HG03354 (cell line): ENCODE results near the gene SLC24A4.

Experiments used
- ATAC-seq: cut with Tn5 transposase; IDR thresholded peaks from one replicate; pipeline ENCODE4 v1.9.1; 2021; ENCODE audit warnings: mild to moderate bottlenecking; ENCODE audit not compliant: unreplicated experiment, poor library complexity, severe bottlenecking

Gene SLC24A4

DNA sequence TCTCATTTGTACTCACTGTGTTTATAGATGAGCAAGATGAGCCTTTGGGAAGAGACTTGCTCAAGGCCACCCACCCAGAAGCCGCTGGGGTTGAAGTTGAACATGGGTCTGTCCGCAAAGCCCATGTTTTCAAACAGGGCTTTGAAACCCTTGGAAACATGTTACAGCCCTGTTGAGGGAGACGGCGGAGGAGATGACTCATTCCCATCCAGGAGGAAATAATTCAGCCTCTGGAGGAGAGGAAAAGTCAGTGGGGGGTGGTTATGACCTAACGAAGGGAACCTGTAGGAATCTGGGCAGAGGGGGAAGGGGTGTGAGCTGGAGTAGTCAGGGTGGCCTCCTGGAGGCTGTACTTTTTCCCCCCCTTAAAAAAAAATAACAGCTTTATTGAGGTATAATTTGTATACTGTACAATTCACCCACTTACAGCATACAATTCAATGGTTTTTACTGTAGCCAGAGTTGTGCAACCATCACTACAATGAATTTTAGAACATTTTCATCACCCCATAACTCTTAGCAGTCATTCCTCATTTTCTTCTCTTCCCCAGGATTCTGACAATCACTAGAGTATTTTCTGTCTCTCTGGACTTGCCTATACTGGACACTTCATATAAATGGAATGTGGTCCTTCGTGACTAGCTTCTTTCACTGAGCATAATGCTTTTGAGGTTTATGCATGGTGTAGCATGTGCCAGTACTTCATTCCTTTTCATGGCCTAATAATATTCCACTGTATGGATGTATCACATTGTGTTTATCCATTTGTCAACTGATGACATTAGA lies 188.7 kb downstream of the SLC24A4 start:
- no peak for ATAC-seq

DNA sequence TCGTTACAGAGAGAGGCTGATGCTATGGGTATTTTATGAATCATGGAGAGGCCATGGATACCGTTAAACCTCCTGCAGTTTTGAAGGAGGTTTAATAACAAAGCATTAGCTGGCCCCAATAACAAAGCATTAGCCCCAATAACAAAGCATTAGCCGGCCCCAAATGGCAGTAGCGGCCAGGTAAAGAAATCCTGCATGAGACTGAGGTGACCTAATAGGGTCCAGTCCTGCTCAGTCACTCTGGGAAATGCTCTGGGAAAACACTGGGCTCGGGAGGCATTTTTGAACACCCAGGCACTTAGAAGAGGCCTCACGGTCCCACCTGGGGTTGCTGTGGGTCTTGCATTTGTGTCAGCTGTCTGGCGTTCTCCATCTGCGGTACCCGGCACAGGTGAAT lies 189.8 kb downstream of the SLC24A4 start:
- ATAC-seq = no peak

DNA sequence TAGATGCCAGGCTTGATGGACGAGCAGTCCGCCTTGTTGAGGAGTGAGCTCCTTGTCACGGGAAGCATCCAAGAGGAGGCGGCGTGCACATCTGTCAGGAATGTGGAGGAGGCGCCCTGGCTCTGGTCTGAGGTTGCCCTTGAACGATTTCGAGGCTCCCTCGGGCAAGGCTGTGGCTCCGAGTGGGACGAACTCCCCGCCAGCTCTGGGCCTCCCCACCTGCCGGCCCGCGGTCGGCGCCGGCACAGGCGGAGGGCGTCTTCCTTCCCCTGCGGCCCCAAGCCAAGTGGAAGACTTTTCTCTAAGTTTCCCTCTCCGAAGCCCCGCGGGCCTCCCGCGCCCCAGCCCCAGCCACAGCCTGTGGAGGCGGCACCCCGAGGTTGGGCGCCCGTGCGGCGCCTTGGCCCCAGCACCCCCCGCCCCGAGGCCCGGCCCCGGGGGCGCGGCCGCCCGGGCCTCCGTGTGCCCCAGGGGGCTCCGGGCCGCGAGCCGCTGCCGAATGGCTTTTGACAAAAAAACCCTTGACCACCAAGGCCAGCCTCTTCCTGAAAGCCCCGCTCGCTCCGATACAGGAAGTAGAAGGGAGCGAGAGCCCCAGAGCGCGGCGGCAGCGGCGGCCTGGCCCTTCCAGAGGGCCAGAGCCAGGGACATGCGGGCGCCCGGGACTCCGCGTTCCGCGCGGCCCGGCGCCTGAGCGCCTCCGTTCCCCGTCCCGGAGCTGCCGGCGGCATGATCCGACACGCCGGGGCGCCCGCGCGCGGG lies 190.4 kb downstream of the SLC24A4 start, which contains the start of gene RIN3:
Gene RIN3 (plus strand): TSS at position 578 of the 762 bp plus-strand sequence. CDS start 152 bp downstream, at position 730.
- peak; percentile 60 for ATAC-seq

DNA sequence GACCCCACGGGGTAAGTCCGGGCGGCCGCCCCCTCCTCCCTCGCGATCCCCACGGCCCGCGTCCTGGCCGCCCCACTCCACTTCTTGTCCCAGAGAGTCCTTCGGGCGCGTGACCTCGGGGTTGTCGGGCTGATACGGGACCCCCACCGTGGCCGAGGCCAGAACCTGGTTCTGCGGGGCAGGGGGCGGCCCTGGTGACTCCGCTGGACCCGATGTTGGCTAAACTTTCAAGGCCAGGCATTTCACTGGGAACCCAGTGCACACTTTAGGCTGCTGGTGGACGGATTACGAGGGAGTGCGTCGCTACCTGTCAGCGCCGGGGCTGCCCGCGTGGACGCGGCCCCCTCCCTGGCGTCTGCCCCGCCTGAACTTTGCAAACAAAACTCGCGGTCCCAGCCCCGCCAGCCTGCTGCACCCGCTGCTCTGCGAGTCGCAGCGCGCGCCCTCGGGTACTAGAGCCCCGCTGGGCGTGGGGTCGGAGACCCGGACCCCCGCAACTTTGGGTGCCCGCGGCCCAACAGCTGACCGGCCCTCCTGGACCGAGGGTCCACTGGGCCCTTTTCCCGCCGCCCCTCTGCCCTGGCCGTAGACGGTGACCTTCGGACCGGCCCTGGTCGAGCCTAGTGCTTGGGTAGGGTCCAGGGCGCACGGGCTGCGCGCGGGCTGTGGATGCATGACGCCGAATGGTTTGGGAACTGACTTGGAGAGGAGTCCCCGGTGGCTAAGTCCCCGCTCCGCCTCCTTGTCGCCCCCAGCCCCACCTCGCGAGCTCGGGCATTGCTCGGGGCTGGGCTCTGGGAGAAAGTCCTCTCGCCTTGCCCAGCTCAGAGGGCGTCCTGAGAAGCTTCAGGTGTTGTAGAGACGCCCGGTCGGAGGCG lies 191.2 kb downstream of the SLC24A4 start:
- ATAC-seq = peak; percentile 40

DNA sequence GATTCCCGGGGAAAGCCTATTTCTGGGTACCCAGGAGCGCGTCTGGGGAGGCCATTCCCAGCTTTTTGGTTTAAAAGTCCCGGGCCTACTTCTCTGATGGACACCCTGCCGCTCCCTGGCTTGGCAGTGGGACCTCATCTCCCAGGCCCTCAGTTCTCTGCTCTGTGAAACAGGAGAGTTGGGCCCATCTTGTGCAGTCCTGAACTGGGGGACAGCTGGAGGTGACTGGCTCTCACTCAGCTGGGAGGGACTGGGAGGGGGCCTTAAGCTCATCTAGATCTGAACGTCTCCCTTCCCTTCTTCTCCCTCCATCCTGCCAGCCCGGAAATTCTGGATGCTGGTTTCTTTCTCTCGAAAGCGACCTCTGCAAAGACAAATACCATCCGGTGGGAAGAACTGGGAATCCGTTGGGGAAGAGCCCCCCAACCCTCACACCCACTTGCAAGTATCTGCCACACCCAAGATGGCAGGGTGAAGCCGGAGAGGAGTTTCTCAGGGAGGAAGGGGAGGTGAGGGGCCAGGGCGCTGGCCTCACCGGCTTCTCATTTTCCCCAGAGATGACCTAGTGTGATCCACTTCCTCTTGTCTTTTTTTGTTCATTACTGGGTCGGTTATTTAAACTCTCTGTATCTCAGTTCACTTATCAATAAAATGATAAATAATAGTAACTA lies 192.0 kb downstream of the SLC24A4 start:
- ATAC-seq = no peak

DNA sequence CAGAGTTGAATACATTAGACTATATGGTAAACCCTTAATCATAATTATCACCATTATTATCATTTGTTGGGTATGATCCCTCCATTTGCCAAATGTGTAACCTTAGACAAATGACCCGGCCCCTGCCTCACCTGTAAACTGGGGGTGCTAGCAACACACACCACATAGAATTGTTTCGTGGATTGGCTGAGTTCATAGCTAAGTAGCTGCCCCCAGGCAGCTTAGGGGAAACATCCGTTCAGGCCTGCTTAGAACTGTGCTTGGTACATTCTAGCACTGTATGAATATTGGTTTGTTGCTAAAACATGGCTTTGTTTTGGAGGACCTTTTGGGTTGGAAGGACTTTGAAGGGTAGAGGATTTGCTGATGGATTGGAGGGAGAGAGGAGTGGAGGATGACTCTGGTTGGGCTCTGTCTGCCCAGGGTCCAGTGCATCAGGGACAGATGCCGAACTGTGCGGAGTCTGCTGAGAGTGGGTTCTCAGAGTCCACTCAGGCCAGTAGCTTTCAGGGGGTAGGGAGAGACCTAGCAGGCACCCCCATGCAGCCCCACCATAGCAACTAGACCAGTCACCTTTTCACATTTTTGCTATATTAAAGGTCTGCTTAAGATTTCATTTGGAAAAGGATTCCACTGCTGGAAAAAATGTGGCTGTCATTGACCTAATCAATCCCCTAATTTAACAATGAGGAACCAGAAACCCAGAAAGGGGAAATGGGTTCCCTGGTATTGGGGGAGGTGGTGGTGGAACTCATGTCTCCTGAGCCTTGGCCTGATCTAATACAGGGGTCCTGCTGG lies 192.8 kb downstream of the SLC24A4 start:
- no peak for ATAC-seq

DNA sequence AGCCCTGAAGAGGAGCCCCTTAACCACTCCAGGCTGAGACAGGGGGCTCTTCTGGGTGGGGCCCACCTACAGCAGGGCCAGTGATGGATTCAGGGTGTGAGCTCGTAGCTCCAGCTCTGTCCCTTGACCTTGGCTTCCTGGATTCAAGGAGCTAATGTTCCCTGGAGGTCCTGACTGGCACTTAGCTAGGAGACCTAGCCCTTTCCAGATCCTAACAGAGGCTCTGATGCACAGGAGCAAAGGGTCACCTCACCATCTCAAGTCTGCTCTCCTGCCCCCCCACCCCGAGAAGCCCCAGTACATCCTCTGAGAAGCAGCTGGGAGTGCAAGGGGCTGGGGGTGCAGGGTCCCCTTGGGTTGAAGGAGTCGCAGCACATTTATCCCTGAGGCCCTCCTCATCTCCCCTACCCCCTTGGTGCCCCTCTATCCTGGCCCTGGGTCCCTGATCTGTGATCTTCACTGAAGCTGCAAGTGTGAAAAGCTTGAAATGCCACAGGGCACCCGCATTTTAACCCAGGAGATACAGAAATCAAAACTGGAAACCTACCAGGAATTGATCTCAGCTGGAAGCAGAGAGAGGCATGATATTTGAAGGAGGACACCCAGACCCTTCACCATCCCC lies 193.5 kb downstream of the SLC24A4 start:
- ATAC-seq = no peak

DNA sequence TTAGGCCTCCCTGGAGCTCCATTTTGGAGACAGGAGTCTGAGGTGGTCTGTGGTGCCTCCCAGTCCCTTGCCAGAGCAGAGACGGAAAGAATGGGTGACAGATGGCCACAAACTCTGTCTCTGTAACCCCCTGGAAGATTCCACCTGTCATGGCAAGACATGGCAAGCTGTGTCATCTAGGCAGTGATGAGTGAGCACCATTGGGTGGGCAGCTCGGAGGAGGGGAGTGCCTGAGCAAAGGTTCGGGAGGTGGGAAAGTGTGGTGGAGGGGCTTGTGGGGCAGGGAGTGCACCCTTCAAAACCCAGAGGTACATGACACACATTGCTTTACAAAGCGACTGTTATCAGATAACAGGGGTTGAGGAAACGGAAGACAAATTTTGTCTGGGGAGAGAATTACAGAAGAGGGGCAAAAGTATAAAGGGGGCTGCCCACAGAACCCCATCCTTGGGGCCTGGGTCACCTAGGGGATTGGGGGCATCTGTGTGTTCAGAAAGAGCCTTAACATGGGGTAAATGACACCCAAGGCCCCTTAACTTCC lies 194.1 kb downstream of the SLC24A4 start:
- ATAC-seq = no peak

DNA sequence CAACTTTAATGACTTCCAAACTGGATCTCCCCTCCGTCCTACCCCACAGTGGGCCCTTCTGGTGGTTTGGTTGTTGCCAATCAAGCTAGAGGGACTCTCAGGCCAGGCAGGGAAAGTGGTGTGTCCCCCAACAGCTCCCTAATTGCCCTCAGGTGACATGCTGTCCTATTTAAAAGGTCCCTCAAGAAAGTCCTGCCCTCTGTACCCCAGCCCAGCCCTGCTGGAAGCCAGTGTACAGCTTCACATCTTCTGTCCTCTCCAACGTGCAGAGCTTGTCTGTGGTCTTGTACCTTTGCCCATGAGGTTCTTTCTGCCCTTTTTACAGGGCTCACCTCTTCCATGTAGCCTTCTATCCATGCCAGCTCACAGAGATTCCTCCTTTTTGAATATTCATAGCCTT lies 194.8 kb downstream of the SLC24A4 start:
- ATAC-seq = no peak

DNA sequence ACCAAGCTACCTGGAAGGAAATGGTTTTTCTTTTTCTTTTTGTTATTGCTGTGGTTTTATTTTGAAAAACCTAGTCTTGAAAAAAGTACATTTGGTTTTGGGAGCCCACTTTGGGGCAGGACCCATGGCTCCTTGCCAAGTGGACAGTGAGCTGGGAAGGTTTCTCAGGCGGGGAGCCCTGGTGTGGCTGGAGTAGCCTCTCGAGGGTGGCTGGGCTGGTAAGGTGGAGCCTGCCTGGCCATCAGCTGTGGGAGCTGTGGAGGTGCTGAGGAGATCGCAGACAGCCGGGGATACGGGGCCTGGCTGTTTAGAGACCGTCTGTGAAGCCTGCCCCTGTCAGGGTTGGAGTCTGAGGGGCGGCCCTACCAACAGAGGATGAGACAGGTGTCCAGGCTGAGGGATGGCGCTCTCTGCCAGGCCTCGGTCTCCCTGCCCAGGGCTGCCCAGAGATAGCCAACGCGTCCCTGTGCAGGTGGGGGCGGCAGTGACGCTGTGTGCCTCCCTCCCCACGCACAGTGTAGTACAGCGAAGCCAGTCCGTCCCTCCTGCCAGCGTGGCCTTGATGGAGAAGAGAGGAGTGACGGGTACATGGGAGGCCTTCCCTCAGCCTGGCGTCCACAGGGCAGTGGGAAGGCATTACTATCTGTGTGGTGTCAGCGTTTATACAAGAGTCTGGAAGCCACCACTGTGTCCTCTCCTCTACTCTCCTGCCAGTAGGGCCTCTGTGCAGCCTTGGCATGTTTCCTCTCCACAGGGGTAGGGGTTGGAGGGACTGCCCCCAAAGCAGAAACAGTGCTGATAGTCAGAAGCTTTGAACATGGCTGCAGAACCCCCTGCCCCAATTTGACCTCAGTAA lies 196.5 kb downstream of the SLC24A4 start:
- ATAC-seq = no peak

DNA sequence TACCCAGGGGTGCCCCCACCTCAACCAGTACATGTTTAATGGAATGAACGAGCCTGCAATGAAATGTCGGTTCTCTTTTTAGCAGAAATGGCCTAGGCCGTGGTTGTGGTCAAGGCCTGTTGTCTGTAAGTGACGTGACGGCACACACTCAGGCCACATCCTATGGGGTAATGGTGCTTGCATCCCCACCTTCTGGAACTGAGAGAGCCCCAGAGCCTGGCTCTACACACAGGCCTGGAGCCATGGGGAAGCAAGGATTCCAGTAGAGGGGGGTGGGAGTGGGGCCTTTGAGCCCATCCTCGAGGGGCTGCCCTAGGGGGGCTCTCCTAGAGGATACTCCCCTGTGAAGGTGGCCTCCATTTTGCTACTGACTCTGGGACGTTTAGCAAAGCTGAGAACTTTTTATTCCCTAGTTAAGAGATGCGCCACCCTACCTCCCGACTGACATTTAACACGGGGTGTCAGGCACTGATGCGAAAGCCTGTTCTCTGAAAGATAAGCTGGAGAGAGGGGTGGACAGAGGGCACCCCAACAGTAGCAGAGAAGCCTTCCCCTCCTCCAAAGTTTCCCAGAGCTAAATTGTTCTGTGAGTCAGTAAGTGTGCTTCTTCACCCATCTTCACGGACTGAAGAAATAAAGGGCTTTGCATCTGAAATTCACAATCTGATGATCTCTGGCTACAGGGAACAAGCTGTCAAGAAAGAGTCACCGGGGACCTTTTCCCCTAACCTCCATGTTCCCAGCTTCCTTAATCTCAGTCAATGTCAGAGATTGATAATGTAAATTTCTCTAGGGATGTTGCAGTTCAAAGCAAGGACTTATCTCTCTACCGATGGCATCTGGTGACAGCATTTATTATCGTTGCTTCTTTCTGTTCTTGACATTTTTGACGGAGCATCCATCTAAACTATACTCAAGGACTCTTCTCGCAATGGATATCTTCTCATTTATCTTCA lies 197.4 kb downstream of the SLC24A4 start:
- peak; percentile 46 for ATAC-seq

DNA sequence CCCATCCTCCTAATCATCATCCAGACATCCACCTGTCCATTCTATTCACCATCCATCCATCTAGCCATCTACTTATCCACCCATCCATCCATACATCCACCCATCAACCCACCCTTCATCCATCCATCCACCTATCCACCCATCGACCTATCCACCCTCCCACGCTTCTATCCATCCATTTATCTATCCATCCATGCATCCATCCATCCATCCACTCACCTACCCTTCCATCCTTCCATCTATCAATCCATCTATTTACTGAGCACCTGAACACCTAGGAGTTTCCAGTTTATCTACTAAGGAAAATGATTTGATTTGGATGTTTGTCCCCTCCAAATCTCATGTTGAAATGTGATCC lies 198.1 kb downstream of the SLC24A4 start:
- no peak for ATAC-seq

DNA sequence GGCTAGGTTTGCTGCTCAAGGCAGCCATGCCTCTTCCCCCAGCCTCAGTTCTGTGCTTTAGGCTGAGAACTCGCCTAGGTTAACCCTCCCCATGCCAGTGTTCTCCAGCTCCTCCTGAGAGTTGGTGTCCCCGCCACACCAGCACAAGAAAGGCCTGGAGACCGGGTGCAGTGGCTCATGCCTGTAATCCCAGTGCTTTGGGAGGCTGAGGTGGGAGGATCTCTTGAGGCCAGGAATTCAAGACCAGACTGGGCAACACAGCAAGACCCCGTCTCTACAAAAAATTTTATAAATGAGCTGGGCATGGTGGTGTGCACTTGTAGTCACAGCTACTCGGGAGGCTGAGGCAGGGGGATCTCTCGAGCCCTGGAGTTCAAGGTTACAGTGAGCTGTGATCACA lies 200.8 kb downstream of the SLC24A4 start:
- ATAC-seq = no peak

DNA sequence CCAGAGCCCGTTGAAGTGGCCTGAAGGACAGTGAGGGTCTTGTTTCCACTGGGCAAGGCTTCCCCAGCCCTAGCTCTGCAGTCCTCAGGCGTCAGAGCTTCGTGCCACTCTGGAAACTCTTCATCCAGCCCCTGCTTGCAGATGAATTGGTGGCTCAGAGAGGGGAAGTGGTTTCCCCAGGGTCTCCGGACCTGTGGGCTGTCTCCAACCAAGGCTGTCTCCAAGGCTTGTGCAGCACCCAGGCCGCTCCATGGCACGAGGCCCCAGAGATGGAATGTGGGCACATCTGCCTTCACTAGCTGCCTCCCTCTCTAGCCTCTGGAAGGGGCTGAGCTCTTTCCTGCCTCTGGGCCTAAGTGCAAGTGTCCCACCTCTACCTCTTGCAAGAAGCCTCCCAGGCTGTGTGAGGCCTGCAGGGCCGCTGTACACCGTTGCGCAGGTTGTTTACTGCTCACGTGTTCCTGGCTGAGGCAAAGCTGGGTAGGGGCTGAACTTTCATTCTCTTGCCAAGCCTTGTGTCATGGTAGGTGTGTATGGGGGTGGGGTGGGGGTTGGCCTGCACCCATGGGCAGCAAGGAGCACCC lies 201.7 kb downstream of the SLC24A4 start:
- ATAC-seq = no peak

DNA sequence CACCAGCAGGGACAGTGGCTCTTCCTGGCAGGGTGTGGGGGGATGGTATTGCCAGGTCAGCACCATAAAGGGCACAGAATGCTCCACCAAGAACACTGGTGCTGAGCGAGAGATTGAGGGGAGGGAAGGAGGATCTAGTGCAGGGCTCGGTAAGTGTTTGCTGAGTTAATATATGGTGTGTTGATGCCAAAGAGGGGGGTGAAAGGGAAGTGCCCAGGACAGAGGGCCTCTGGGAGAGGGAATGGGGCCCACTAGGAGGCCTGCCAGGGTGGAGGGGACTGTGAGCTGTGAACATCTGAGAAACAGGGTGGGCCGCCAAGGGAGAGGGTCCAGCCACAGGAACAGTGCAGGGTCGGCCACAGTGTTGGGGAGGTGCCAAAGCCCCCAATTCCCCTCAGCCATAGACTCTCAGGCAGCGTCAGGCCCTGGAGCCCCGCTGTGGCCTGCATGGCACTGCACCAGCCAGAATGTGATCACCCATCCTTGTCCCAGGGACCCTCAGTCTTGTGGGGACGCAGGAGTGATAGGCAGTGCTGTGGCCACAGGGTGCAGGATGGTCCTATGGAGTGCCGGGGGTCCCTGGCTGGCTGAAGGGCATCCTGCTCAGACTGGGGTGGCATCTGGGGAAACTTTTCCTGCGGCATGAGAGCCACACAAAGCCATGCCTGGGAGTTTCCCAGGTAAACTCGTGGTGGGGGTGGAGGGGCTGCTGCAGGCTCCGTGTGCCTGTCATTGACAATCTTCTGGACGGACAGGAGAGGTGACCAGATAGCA lies 202.5 kb downstream of the SLC24A4 start:
- ATAC-seq = no peak
